Right ventricle myocardium inferior (tissue), 1 donor: Measurements from ENCODE around the gene RAPGEF1. TPM values are rescaled to one million over a fixed set of nuclear protein-coding genes. Genes with fewer than 3 reads are reported as not detected.
"Not testable (repeated sequence)": the region's sequence is repeated elsewhere in the genome, so short reads cannot be mapped to it uniquely, and the experiment has no call there.

ENCODE experiments used
- ATAC-seq: fragments of 200-7000 bp; cut with Tn5 transposase; one replicate; pipeline ENCODE4 v1.9.1; 2020; ENCODE audit warnings: mild to moderate bottlenecking, moderate library complexity
- DNase-seq: peaks from one replicate; pipeline ENCODE4 v3.0.0; 2021; ENCODE audit errors: missing footprints
- intact Hi-C: fragments of 100-400 bp; cut with DNase I; formaldehyde crosslinking; loops from one replicate; pipeline ENCODE4 v1.11.0; 2022
- total RNA-seq: library from RNA; stranded (reverse); fragmentation: NEBNext Ultra II Directional; extraction: Animal tissue kit (Norgen Biotek cat#: 25700); gene quantifications from one replicate; pipeline ENCODE4 v1.2.1, GENCODE V29; 2021
- donor health status: DM: no; HTN: yes; CAD: no; lungs with severe emphysema.

RAPGEF1 gene
- total RNA-seq, 1 donor from 2014 or later, result 125 TPM

DNA sequence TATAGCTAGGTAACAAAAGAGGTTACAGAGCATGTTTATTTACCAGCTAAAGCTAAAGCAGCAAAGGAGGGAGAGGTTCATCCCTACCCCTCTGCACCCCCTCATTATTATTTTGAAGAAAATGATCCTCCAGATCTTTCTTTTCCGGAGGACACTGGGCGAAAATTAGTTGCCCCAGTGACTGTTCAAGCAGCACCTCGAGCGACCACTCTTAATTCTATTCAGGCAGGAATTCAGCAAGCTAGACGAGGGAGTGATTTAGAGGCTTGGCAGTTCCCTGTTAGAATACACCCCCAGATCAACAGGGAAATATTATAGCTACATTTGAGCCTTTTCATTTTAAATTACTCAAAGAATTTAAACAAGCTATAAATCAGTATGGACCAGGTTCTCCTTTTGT lies 58.8 kb downstream of the RAPGEF1 start:
- ATAC-seq, intact Hi-C loops, DNase-seq: not testable (repeated sequence)

DNA sequence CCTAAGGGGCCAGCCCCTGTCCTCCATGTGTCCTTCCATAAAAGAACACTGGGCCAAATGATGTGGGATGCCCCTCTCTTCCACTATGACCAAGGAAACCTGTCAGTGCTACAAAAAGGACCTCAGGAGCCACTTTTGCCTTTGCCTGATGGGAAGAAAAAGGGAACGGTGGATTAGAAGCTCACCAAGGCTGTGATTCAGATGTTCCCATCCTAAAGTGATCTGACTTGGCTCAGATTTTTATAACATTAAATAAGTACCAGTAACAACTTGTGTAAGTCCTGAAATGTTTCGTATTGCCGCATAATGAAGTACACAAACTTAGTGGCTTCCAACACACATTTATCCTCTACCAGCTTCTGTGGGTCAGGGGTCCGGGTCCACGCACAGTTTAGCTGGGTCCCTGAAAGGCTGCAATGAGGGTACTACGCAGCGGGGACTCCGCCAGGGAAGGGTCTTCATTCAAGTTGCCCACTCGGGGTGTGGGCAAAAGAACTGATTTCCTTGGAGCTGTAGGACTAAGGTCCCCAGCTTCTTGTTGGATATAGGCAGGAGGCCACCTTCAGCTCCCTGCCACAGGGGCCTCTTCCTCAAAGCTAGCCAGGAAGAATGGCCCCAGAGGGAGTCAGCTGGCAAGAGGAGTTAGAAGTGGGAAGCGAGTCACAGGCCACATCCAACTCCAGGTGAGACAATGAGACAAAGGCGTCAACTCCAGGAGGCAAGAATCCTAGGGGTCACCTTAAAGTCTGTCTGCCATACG lies 60.4 kb downstream of the RAPGEF1 start:
- ATAC-seq (no peak), DNase-seq (no peak)
- intact Hi-C loops, result loop anchor here (5.0 kb wide), 1 partner anchor 72 kb away; no protein-coding TSS in a partner anchor

DNA sequence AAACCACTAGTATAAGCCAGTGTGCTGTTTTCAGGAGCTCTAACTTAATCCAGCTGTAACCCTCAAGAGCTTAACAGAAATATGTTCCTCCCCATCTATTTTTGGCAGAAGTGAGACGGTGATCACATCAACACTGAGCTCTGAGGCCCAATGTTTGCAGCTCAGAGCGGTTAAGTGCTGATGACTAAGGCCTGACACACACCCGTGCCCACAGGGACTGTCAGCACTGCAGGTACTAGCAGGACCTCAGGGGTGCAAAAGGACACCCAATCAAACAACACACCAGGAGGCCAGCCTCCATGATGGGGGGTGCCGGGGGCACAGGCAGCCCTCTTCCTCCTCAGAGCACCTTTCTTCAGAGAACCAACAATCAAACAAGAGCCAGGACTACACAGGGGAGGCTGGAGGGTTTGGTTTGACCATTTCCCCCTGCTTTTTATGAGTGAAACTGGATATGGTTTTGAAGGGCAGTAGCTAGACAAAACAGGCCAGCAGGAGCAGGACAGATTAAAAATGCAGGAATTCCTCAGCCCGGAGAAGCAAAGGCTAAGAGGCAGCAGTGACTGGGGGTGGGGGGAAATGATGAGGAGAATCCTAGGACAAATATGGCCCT lies 61.3 kb downstream of the RAPGEF1 start:
- intact Hi-C loops, result loop anchor here (5.0 kb wide), 1 partner anchor 71 kb away; no protein-coding TSS in a partner anchor
- ATAC-seq (peak; percentile 97), DNase-seq (peak; percentile 83)

DNA sequence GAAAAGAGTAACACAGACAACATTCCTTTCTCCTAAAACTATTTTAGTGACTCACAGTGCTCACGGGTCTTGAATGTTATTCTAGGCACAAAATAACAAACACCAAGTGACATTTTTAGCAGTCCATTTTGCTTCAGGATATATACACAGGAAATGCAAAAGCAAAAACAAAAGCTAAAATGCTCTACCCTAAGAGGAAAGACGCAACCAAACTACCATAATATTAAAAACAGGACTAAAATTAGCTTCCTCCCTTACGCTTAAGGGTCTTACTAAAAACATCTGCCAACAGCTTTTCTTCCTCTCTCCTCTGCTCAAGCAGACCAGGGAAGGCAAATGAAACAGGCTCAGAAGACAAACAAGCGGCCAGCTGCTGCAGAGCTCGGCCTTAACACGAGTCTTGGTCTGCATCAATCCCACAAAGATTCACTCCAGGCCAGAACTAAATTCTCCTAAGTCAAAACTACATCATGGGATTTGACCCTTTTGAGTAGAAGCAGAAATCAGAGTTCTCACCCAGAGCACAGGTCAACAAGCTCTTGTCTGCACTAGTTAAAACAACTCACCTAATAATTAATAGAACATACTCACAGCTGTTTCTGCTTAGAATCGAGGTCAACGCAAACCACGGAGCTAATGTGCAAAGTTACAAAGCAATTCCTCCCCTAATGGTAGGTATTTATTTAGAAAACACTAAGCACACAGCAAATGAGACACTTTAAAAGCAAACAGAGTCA lies 62.3 kb downstream of the RAPGEF1 start:
- intact Hi-C loops, result loop anchor here (5.0 kb wide), 1 partner anchor 70 kb away; no protein-coding TSS in a partner anchor
- DNase-seq (no peak), ATAC-seq (no peak)

DNA sequence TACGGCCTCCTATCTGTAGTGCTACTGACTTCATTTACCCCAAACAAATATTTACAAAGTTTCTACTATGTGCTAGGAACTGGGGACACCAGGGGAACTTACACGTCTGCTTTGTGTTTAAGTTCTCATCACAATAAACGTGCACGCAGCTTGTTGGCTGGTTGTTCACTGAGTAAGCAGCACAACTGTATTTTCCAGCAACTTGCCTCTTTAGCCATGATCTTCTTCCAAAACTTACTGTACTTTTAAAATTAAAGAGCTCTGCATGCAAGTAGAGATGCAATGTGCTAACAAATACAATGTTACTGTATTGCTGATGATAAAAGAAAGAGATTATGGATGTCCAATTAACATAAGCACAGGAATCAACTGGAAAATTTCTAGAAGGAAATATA lies 62.8 kb downstream of the RAPGEF1 start:
- DNase-seq (no peak), ATAC-seq (no peak)
- intact Hi-C loops, result loop anchor here (5.0 kb wide), 1 partner anchor 70 kb away; no protein-coding TSS in a partner anchor

DNA sequence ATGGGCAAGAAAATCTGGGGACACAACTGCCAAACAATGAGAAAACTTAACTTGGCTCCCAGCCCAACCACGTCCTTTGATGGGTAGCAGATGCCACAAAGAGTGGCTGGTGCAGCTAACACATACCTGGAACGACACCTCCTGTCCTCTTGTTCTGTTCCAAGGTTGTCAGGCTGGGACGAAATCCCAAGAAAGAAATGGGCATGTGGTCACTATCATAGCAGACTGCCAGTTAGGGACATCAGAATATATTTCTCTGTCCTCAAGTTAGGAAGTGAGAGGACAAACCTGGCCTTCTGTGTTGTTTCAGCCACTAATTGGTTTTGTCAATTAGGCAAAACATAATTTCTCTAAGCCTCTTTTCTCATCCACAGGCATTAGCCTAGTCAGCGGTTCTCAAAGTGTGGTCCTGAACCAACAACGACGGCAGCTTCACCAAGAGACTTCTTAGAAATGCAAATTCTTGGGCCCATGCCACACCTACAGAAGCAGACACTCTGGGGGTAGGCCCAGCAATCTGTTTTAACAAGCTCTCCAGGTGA lies 63.4 kb downstream of the RAPGEF1 start:
- ATAC-seq, result no peak
- intact Hi-C loops, result loop anchor here (5.0 kb wide), 1 partner anchor 69 kb away; no protein-coding TSS in a partner anchor
- no peak for DNase-seq

DNA sequence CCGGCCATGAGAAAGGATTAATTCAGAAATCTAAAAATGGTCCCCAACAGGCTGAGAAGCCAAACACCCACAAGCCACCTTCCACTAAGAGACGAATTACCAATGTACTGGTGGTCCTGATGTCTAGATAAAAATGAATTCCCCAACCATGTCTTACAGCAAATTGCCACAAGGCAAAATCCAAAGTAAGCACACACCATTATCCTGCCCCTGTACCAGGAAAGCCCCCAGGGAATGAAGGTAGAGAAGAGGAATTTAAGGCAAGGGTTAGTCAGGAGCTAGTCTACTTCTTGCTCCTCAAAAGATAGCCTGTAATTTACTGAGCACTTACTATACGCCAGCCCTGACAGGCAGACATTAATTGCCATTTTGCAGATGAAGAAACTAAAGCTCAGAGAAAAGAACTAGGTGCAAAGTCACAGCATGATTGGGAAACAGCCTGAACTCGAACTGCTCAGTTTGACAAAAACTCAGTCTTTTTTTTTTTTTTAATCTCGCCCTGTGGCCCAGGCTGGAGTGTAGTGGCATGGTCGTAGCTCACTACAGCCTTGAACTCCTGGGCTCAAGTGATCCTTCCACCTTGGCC lies 64.3 kb downstream of the RAPGEF1 start:
- DNase-seq, result no peak
- intact Hi-C loops, result loop anchor here (5.0 kb wide), 1 partner anchor 68 kb away; no protein-coding TSS in a partner anchor
- ATAC-seq, result no peak

DNA sequence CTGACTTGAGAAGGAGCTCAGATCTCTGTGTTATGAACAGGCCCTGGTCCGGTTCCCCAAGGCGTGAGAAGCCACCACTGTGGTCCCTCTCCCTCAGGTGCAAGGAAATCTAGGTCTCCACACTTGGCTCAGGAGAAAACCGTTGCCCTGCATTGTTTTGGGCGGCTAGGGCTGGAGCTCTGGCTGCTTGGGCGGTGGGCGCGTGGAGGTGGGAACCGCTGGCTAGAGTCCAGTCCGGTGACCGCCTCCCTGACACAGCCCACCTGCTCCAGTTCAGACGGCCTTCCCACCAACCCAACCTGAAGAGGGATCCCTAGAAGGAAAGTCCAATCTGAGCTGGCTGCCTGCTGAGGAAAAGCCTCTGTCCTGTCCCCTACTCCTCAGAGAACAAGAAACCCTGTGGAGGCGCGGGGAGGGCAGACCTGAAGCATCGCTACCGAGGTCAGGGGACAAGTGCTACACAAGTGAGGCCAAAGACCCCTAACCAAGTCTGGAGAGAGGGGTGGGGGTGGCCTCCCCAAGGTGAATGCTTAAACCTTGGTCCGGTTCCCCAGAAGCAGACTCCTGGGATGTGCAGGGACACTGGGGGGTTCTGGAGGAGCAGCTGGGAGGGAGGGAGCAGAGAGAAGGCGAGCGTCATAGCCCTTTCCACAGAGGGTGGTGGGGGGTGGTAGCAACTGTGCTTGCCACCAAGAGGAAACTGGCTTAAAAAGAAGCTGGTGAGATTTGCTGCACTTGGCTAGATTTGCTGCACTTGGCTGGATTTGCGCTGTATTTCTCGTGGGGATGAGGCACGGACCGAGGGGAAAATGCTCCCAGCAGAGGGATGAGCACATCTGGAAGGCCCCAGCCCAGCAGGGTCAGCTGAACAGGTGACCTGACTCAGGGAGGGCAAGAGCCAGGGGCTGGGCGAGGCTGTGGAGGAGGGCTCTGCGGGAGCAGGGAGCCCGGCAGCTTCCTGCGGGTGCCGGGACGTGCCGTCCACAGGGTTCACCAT lies 65.2 kb downstream of the RAPGEF1 start:
- no peak for DNase-seq
- ATAC-seq, result no peak
- intact Hi-C loops, result loop anchor here (5.0 kb wide), 2 partner anchors 33 to 67 kb away; no protein-coding TSS in a partner anchor

DNA sequence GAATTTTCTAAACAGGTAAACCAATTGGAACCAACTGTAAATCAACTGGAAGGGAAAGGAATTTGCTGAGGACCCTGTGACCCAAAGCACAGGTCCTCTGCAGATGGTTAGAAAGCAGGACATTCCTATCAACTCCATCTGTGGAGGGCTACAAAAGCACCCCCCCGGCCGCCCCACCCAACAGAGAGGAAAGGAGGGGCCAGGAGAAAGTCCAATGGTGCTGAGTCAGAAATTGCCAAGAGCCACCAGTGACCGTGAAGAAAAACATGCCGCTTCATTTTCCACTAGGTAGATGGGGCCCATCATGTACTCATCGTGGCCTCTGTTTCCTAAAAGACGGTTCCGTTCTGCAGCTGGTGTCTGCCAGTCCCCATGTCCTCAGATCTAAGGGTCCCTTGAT lies 66.3 kb downstream of the RAPGEF1 start:
- DNase-seq (no peak), ATAC-seq (no peak)
- intact Hi-C loops, result loop anchor here (5.0 kb wide), 1 partner anchor 34 kb away; no protein-coding TSS in a partner anchor

DNA sequence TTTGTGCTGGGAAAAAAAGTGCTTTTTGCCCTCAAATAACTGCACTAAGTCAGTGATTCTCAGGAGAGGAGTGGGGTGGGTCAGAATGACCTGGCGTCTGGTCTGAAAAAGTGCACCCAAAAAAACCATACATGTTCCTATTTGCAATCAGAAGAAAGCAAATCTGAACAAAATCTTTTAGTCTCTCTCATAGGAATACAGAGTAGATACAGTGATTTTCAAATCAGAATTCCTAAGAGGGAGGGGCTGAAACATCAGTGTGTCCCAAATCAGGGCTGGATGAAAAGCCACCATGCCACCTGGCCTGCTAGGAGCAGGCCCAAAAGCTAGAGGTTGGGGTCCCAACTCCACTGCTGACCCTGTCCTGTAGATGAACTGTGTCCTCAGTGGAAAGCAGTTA lies 66.8 kb downstream of the RAPGEF1 start:
- ATAC-seq (no peak), DNase-seq (no peak)
- intact Hi-C loops, result loop anchor here (5.0 kb wide), 1 partner anchor 34 kb away; no protein-coding TSS in a partner anchor

DNA sequence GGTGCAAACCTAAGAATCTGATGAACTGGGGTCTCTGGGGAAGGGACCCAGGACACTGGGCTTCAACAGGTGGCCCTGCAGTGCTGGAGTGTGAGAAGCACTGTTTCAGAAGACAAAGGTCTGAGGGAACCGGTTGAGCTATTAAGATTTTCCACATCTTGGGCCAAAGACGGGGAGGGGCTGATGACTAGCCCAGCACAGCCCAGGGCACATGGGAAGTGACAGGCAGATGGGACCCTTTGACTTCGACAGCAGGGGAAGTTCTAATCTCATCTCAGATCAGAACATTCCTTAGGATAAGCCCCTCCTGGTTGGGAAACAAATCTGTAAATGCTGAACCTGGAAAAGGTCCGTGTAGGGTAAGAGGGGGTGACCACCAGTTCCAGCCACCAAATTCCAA lies 67.4 kb downstream of the RAPGEF1 start:
- ATAC-seq (no peak), DNase-seq (no peak)
- intact Hi-C loops, result loop anchor here (5.0 kb wide), 1 partner anchor 35 kb away; no protein-coding TSS in a partner anchor

DNA sequence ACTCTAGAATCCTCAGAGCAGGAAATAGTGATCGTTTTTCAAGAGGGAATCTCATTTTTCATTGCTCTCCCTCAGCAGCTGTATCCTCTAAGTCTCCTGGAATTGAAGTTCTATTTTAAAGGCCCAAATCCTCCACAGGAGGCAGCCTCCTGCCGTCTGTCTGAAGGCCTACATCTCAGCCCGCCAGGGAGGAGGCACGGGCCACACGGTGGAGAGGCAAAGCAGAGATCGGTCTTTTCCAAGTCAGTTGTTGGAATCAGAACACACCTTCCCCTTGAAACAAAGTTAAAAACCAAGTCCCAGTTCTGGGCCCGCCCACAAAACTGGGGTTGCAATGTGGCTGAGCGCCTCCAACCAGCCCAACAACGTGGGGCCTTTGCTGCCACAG lies 68.7 kb downstream of the RAPGEF1 start:
- DNase-seq, result no peak
- no peak for ATAC-seq
- intact Hi-C loops, result loop anchor here (5.0 kb wide), 1 partner anchor 36 kb away; no protein-coding TSS in a partner anchor

DNA sequence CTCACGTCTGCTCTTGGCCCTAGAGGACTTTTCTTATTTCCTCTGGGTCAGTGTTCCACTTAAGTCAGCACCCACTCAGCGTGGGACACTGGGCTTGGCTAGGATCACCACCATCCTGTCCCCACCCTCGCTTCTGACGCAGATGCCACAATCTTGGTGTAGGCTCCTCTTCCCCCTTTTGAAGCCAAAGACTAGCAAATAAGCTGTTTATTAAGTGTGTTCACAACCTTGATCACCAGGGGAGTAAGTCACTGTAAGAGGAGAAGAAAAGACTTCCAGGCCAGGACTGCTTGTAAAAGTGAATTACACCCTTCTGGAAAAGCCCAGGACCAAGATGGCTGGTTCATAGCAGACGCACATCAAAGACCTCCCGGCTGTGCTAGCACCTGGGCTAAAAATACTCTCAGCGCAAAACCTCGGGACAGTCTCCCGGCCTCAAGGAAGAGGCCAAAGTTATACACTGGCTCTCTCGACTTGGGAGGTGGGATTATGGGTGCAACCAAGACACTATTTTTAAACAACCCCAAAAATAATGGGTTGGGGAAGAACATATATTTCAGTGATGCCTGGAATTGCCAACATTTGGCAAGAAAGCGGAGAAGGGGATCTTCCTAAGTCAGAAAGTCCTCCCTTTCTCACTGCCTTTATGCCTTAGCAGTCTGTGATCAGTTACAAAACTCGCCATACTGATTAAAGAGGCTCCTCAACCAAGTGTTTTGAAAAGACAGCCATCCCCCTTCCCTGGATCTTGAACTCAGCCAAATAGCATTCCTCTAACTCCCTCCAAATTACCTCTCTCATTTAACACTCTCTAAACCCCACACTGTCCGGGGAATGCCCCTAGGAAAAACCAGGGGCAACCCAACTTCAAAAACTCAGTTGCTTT lies 69.4 kb downstream of the RAPGEF1 start:
- peak; percentile 84 for DNase-seq
- intact Hi-C loops, result loop anchor here (5.0 kb wide), 1 partner anchor 37 kb away; no protein-coding TSS in a partner anchor
- ATAC-seq, result peak; percentile 52

DNA sequence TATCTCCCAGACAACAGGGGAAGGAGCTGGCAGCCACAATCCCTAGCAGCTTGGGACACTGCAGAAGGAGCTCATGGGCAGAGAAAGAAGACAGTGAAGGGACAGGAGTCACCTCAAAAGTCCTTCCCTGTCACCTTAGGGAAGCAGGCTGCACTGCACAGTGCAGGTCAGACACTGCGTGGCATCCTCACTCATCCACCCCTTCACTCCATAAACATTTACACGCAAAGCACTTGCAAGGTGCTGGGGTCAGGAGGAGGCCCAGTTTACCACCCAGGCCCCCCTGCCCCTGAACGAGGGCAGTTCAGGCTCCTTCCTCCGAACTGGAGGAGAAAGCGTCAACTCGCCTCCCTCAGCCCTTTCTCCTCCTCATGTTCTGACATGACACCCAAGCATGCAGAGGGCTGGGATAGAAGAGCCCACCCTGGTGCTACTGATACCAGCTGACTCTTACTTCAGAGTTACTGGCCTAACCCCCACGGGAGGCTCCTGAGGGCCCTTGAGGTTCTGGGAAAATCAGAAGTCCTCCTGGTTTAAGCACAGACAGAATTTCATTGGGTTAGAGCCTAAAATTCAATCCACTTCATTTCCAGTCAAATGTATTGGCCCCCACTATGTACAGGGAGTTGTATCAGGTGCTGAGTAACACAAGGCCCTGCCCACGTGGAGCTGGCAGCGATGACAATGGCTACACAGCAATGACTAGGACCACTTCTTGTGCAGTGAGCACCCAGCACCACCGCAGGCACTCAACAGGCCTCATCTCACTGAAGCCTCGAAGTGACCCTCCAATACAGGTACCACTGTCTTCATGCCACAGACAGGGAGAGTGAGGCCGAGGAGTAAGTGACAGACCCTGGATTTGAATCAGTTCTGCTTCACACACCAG lies 70.4 kb downstream of the RAPGEF1 start:
- DNase-seq (no peak), ATAC-seq (peak; percentile 12)
- intact Hi-C loops, result loop anchor here (5.0 kb wide), 2 partner anchors 38 to 52 kb away; no protein-coding TSS in a partner anchor
